Vagina (tissue), 2 donors: ENCODE results near the gene NCR2.

Experiments
- POLR2A ChIP-seq, 2 donors: fragments of 450-650 bp; IDR thresholded peaks; one replicate each; pipeline ENCODE4 v1.6.1; 2017; ENCODE audit warnings: antibody characterized with exemption in 2 of 2, mild to moderate bottlenecking in 2 of 2, moderate library complexity in 2 of 2
- TF ChIP-seq, protein P1 (sequence below), 3 experiments: fragments of 450-650 bp in 2 of 3; fragments of 200-600 bp in 1 of 3; sonication (generic) in 1 of 3; IDR thresholded peaks; one replicate each; pipeline ENCODE4 v1.5.1; 2017 to 2019; ENCODE audit warnings: antibody characterized with exemption in 3 of 3, mild to moderate bottlenecking in 2 of 3, moderate library complexity in 2 of 3

DNA sequence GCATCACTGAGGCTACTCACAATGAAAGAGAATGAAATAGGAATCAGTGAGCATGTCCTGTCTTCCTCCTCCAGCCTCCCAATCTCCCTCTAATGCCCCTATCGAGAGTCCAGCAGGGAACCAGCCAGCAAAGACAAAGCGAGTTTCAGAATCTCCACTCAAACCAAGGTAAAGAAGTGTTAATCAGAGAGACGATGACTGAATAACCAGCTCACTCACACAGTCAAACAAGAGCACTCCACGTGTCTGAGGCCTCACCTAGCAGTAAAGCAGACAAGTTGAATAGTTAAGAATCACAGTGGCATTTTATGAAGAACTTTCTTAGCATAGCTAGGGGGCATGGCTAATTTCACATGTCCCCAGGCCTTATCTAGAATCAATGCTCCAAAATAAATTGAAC, 45.6 kb upstream of the NCR2 start:
- no peak for TF ChIP-seq POLR2A (IDR thresholded peaks at IDR 0.05)
- TF ChIP-seq, protein P1, sequence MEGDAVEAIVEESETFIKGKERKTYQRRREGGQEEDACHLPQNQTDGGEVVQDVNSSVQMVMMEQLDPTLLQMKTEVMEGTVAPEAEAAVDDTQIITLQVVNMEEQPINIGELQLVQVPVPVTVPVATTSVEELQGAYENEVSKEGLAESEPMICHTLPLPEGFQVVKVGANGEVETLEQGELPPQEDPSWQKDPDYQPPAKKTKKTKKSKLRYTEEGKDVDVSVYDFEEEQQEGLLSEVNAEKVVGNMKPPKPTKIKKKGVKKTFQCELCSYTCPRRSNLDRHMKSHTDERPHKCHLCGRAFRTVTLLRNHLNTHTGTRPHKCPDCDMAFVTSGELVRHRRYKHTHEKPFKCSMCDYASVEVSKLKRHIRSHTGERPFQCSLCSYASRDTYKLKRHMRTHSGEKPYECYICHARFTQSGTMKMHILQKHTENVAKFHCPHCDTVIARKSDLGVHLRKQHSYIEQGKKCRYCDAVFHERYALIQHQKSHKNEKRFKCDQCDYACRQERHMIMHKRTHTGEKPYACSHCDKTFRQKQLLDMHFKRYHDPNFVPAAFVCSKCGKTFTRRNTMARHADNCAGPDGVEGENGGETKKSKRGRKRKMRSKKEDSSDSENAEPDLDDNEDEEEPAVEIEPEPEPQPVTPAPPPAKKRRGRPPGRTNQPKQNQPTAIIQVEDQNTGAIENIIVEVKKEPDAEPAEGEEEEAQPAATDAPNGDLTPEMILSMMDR (IDR thresholded peaks at IDR 0.05), result no peak
